ENCODE data around the gene KIFAP3. TPM values are rescaled to one million over a fixed set of nuclear protein-coding genes. Genes with fewer than 3 reads are reported as not detected.

The KIFAP3 gene
- total RNA-seq, 2 donors from 2014 or later: 17.1 to 37.3 TPM

- peak overlapping the region; percentile 91 to 99 for H3K4me3 ChIP-seq
- intact Hi-C loops (cut with DNase I): no loop called here
- H3K27me3 ChIP-seq (replicated peaks; ENCODE audit: insufficient read depth): no peaks in the 10 kb centered on the region
- H3K36me3 ChIP-seq: no peaks in the 10 kb centered on the region
- peak overlapping the region; percentile 96 to 97 for H3K27ac ChIP-seq
- 1% methylated on average over 38 of the region's 51 CpGs for WGBS
- no peaks in the 10 kb centered on the region for H3K9me3 ChIP-seq
- H3K4me1 ChIP-seq (replicated peaks): peaks cover 12% of the 10 kb centered on the region
- DNase-seq (ENCODE audit: low spot score): peak; percentile 10
- no peak for TF ChIP-seq POLR2A (IDR thresholded peaks at IDR 0.05)
- TF ChIP-seq POLR2AphosphoS5 (IDR thresholded peaks at IDR 0.05): no peak
- TF ChIP-seq CTCF (IDR thresholded peaks at IDR 0.05): no peak
Observed at GRCh38 chr1:169892927-169893644, 181.4 kb downstream of the KIFAP3 start.

- H3K4me1 ChIP-seq (replicated peaks): peaks cover 12% of the 10 kb centered on the region
- H3K4me3 ChIP-seq: peak overlapping the region; percentile 91 to 99
- intact Hi-C loops (cut with DNase I): no loop called here
- no peak for DNase-seq (ENCODE audit: low spot score)
- 48% methylated on average over 8 of the region's 8 CpGs for WGBS
- no peaks in the 10 kb centered on the region for H3K36me3 ChIP-seq
- H3K27me3 ChIP-seq (replicated peaks; ENCODE audit: insufficient read depth): no peaks in the 10 kb centered on the region
- H3K9me3 ChIP-seq: no peaks in the 10 kb centered on the region
- peak overlapping the region; percentile 96 to 97 for H3K27ac ChIP-seq
- TF ChIP-seq POLR2A (IDR thresholded peaks at IDR 0.05) (no peak), POLR2AphosphoS5 (IDR thresholded peaks at IDR 0.05) (no peak), CTCF (IDR thresholded peaks at IDR 0.05) (no peak)
Observed at GRCh38 chr1:169892176-169892926, 182.1 kb downstream of the KIFAP3 start.

GRCh38 chr1:169891539-169891885 lies 183.0 kb downstream of the KIFAP3 start:
- peaks cover 12% of the 10 kb centered on the region for H3K4me1 ChIP-seq (replicated peaks)
- DNase-seq (ENCODE audit: low spot score): no peak
- WGBS: 39% methylated on average over 2 of the region's 2 CpGs
- H3K9me3 ChIP-seq: no peaks in the 10 kb centered on the region
- H3K27ac ChIP-seq: peak overlapping the region; percentile 59 to 96
- peak overlapping the region in 1 of 2 donors; percentile 10 for H3K4me3 ChIP-seq
- H3K27me3 ChIP-seq (replicated peaks; ENCODE audit: insufficient read depth): no peaks in the 10 kb centered on the region
- no peaks in the 10 kb centered on the region for H3K36me3 ChIP-seq
- intact Hi-C loops (cut with DNase I): no loop called here
- TF ChIP-seq POLR2AphosphoS5 (IDR thresholded peaks at IDR 0.05) (no peak), POLR2A (IDR thresholded peaks at IDR 0.05) (no peak), CTCF (IDR thresholded peaks at IDR 0.05) (no peak)

GRCh38 chr1:169890761-169891538 lies 183.5 kb downstream of the KIFAP3 start:
- no peaks in the 10 kb centered on the region for H3K9me3 ChIP-seq
- H3K27ac ChIP-seq: peak overlapping the region; percentile 59 to 96
- H3K36me3 ChIP-seq: no peaks in the 10 kb centered on the region
- H3K4me3 ChIP-seq: peak overlapping the region in 1 of 2 donors; percentile 10
- no peaks in the 10 kb centered on the region for H3K27me3 ChIP-seq (replicated peaks; ENCODE audit: insufficient read depth)
- H3K4me1 ChIP-seq (replicated peaks): peaks cover 12% of the 10 kb centered on the region
- intact Hi-C loops (cut with DNase I): no loop called here
- no peak for TF ChIP-seq POLR2A (IDR thresholded peaks at IDR 0.05)
- peak; percentile 77 for TF ChIP-seq POLR2AphosphoS5 (IDR thresholded peaks at IDR 0.05)
- TF ChIP-seq CTCF (IDR thresholded peaks at IDR 0.05): no peak
- 43% methylated on average over 5 of the region's 5 CpGs for WGBS
- DNase-seq (ENCODE audit: low spot score): peak; percentile 88

Measured in prostate gland (tissue), 2 donors.